Trophoblast cell (in vitro differentiated cells and primary cell): Measurements from ENCODE around the gene PRKD1.

Experiments used
- DNase-seq, 2 donors: peaks; one replicate each; pipeline ENCODE4 v3.0.0-alpha.2; 2016
- H2AFZ ChIP-seq: 2 replicates; pipeline ENCODE4 v1.6.1; 2013; ENCODE audit warnings: low read length, moderate library complexity, mild to moderate bottlenecking; ENCODE audit not compliant: insufficient read depth, poor library complexity
- H2AK5ac ChIP-seq: 2 replicates; pipeline ENCODE4 v1.6.1; 2013; ENCODE audit warnings: mild to moderate bottlenecking, low read length
- H2BK120ac ChIP-seq: 2 replicates; pipeline ENCODE4 v1.6.1; 2013; ENCODE audit warnings: low read length, mild to moderate bottlenecking, moderate library complexity; ENCODE audit not compliant: insufficient read depth, poor library complexity
- H2BK12ac ChIP-seq: 2 replicates; pipeline ENCODE4 v1.6.1; 2013; ENCODE audit warnings: mild to moderate bottlenecking, low read length, moderate library complexity
- H2BK5ac ChIP-seq: 2 replicates; pipeline ENCODE4 v1.6.1; 2013; ENCODE audit warnings: low read length, low read depth, moderate library complexity, mild to moderate bottlenecking; ENCODE audit not compliant: poor library complexity
- H3K14ac ChIP-seq: 2 replicates; pipeline ENCODE4 v1.6.1; 2013; ENCODE audit warnings: mild to moderate bottlenecking, low read length
- H3K18ac ChIP-seq: 2 replicates; pipeline ENCODE4 v1.6.1; 2013; ENCODE audit warnings: mild to moderate bottlenecking, low read length
- H3K23ac ChIP-seq: 2 replicates; pipeline ENCODE4 v1.6.1; 2013; ENCODE audit warnings: low read length
- H3K27ac ChIP-seq: 2 replicates; pipeline ENCODE4 v1.5.1; 2013; ENCODE audit warnings: low read depth, mild to moderate bottlenecking, inconsistent platforms, low read length, moderate library complexity
- H3K27me3 ChIP-seq: 2 replicates; pipeline ENCODE4 v1.6.1; 2013; ENCODE audit warnings: inconsistent platforms, mild to moderate bottlenecking, low read length, moderate library complexity; ENCODE audit not compliant: insufficient read depth
- H3K36me3 ChIP-seq, 2 experiments: 1 replicate in 1 of 2; 2 replicates in 1 of 2; pipeline ENCODE4 v1.6.1; 2013; ENCODE audit warnings: low read length in 2 of 2, mild to moderate bottlenecking in 2 of 2, moderate library complexity in 1 of 2; ENCODE audit not compliant: insufficient read depth in 2 of 2, control insufficient read depth in 1 of 2
- H3K4ac ChIP-seq: 2 replicates; pipeline ENCODE4 v1.6.1; 2013; ENCODE audit warnings: low read depth, mild to moderate bottlenecking, low read length, moderate library complexity
- H3K4me1 ChIP-seq, 2 experiments: 1 replicate in 1 of 2; 2 replicates in 1 of 2; pipeline ENCODE4 v1.6.1; 2013; ENCODE audit warnings: low read length in 2 of 2, mild to moderate bottlenecking in 2 of 2, moderate library complexity in 1 of 2; ENCODE audit not compliant: insufficient read depth in 2 of 2, control insufficient read depth in 1 of 2
- H3K4me2 ChIP-seq: 2 replicates; pipeline ENCODE4 v1.6.1; 2013; ENCODE audit warnings: inconsistent platforms, mild to moderate bottlenecking, low read length, moderate library complexity
- H3K4me3 ChIP-seq: 2 replicates; pipeline ENCODE4 v1.5.1; 2013; ENCODE audit warnings: mild to moderate bottlenecking, low read depth, low read length, inconsistent platforms
- H3K79me1 ChIP-seq: one replicate; pipeline ENCODE4 v1.6.1; 2013; ENCODE audit warnings: low read length
- H3K79me2 ChIP-seq: 2 replicates; pipeline ENCODE4 v1.6.1; 2013; ENCODE audit warnings: low read length, mild to moderate bottlenecking; ENCODE audit not compliant: control insufficient read depth, insufficient read depth, poor library complexity
- H3K9ac ChIP-seq: 2 replicates; pipeline ENCODE4 v1.6.1; 2013; ENCODE audit warnings: mild to moderate bottlenecking, low read length
- H3K9me3 ChIP-seq: 2 replicates; pipeline ENCODE4 v1.6.1; 2013; ENCODE audit warnings: low read depth, mild to moderate bottlenecking, control low read depth, inconsistent platforms, low read length; ENCODE audit not compliant: insufficient read depth
- H4K12ac ChIP-seq: 2 replicates; pipeline ENCODE4 v1.6.1; 2013; ENCODE audit warnings: low read depth, mild to moderate bottlenecking, low read length, moderate library complexity
- H4K8ac ChIP-seq: 2 replicates; pipeline ENCODE4 v1.6.1; 2013; ENCODE audit warnings: low read depth, mild to moderate bottlenecking, low read length, moderate library complexity
- H4K91ac ChIP-seq: one replicate; pipeline ENCODE4 v1.6.1; 2013; ENCODE audit warnings: low read depth, mild to moderate bottlenecking, low read length, moderate library complexity
- WGBS: extraction: QIAGEN DNeasy Blood & Tissue Kit; methylation state at CpG from one replicate; pipeline ENCODE4 v1.1.7; 2013; ENCODE audit warnings: missing lambda C conversion rate; ENCODE audit not compliant: insufficient read length, insufficient coverage; ENCODE audit errors: extremely low coverage; 5-methylcytosine and 5-hydroxymethylcytosine counted together

Gene PRKD1

GRCh38 chr14:29616922-29617321, 310.7 kb downstream of the PRKD1 start:
- Histone ChIP-seq H3K23ac (no peak overlapping the region), H2BK5ac (no peak overlapping the region), H3K27ac (no peak overlapping the region), H3K79me2 (no peaks in the 10 kb centered on the region), H3K36me3 (no peaks in the 10 kb centered on the region), H3K9me3 (no peaks in the 10 kb centered on the region), H3K4me3 (no peak overlapping the region), H3K79me1 (no peaks in the 10 kb centered on the region), H3K4me1 (no peaks in the 10 kb centered on the region), H4K91ac (no peak overlapping the region), H2BK12ac (no peak overlapping the region), H2AK5ac (no peak overlapping the region), H4K12ac (no peak overlapping the region), H3K14ac (no peak overlapping the region), H3K18ac (no peak overlapping the region), H3K9ac (no peak overlapping the region), H3K27me3 (no peaks in the 10 kb centered on the region), H4K8ac (no peak overlapping the region), H2BK120ac (no peak overlapping the region), H3K4me2 (no peak overlapping the region), H2AFZ (no peak overlapping the region), H3K4ac (no peak overlapping the region)
- no peak for DNase-seq

- H3K4me1 ChIP-seq = no peaks in the 10 kb centered on the region
- H2BK5ac ChIP-seq = no peak overlapping the region
- no peak overlapping the region for H3K4me3 ChIP-seq
- no peaks in the 10 kb centered on the region for H3K79me1 ChIP-seq
- no peak overlapping the region for H2BK120ac ChIP-seq
- H3K9me3 ChIP-seq = no peaks in the 10 kb centered on the region
- no peak overlapping the region for H4K12ac ChIP-seq
- H2AK5ac ChIP-seq = no peak overlapping the region
- H4K91ac ChIP-seq = no peak overlapping the region
- H3K79me2 ChIP-seq = no peaks in the 10 kb centered on the region
- DNase-seq = no peak
- no peak overlapping the region for H3K23ac ChIP-seq
- H3K18ac ChIP-seq = no peak overlapping the region
- H3K27ac ChIP-seq = no peak overlapping the region
- no peak overlapping the region for H4K8ac ChIP-seq
- H3K27me3 ChIP-seq = no peaks in the 10 kb centered on the region
- no peak overlapping the region for H2AFZ ChIP-seq
- no peak overlapping the region for H2BK12ac ChIP-seq
- H3K4ac ChIP-seq = no peak overlapping the region
- H3K36me3 ChIP-seq = no peaks in the 10 kb centered on the region
- no CpG with 5 or more reads among the region's 2 CpGs for WGBS
- H3K4me2 ChIP-seq = no peak overlapping the region
- H3K14ac ChIP-seq = no peak overlapping the region
- H3K9ac ChIP-seq = no peak overlapping the region
These were observed 318.8 kb downstream of the PRKD1 start for GRCh38 chr14:29608861-29609260.

GRCh38 chr14:29607169-29607568, 320.5 kb downstream of the PRKD1 start:
- H3K27ac ChIP-seq = no peak overlapping the region
- H3K79me2 ChIP-seq = no peaks in the 10 kb centered on the region
- no peaks in the 10 kb centered on the region for H3K36me3 ChIP-seq
- H3K23ac ChIP-seq = no peak overlapping the region
- no peak overlapping the region for H4K12ac ChIP-seq
- H2BK120ac ChIP-seq = no peak overlapping the region
- H3K4me1 ChIP-seq = peaks cover 0 to under 1% of the 10 kb centered on the region in 2 experiments
- no peak overlapping the region for H3K9ac ChIP-seq
- H3K14ac ChIP-seq = no peak overlapping the region
- no peak overlapping the region for H3K4me3 ChIP-seq
- H2AFZ ChIP-seq = no peak overlapping the region
- no peak overlapping the region for H3K4ac ChIP-seq
- H3K18ac ChIP-seq = no peak overlapping the region
- no peak overlapping the region for H2BK12ac ChIP-seq
- H4K91ac ChIP-seq = no peak overlapping the region
- DNase-seq = no peak
- no peak overlapping the region for H4K8ac ChIP-seq
- H2AK5ac ChIP-seq = no peak overlapping the region
- no peak overlapping the region for H2BK5ac ChIP-seq
- no peaks in the 10 kb centered on the region for H3K79me1 ChIP-seq
- no peak overlapping the region for H3K4me2 ChIP-seq
- WGBS = no CpG with 5 or more reads among the region's 5 CpGs
- H3K9me3 ChIP-seq = no peaks in the 10 kb centered on the region
- H3K27me3 ChIP-seq = no peaks in the 10 kb centered on the region

GRCh38 chr14:29603696-29604095, 324.0 kb downstream of the PRKD1 start:
- Histone ChIP-seq H2BK120ac (no peak overlapping the region), H3K36me3 (no peaks in the 10 kb centered on the region), H3K27me3 (no peaks in the 10 kb centered on the region), H3K9me3 (no peaks in the 10 kb centered on the region), H4K8ac (no peak overlapping the region), H3K14ac (no peak overlapping the region), H3K18ac (no peak overlapping the region), H3K4ac (no peak overlapping the region), H2AFZ (no peak overlapping the region), H3K79me2 (no peaks in the 10 kb centered on the region), H3K27ac (no peak overlapping the region), H3K4me1 (peaks cover 0 to 7% of the 10 kb centered on the region in 2 experiments), H3K4me3 (no peak overlapping the region), H3K4me2 (no peak overlapping the region), H2BK5ac (no peak overlapping the region), H3K23ac (no peak overlapping the region), H4K12ac (no peak overlapping the region), H3K79me1 (no peaks in the 10 kb centered on the region), H4K91ac (no peak overlapping the region), H2BK12ac (no peak overlapping the region), H2AK5ac (no peak overlapping the region), H3K9ac (no peak overlapping the region)
- WGBS = no CpG with 5 or more reads among the region's 3 CpGs
- no peak for DNase-seq
